ENCODE measurements around the gene MYO5C. TPM values are rescaled to one million over a fixed set of nuclear protein-coding genes. Genes with fewer than 3 reads are reported as not detected.

Gene MYO5C
- total and polyA plus RNA-seq, 2 donors (not counting 3 experiments of a cell fraction or from before 2014, with no cell fraction given), result 7.5 to 19.4 TPM

GRCh38 chr15:52326756-52327155, 31.2 kb upstream of the MYO5C start:
- H3K27ac ChIP-seq (ENCODE audit: insufficient read depth, low read depth, low read length), result no peak overlapping the region
- H3K4me3 ChIP-seq (replicated peaks in 1 of 3; ENCODE audit: insufficient read depth in 1 of 3, low read depth in 1 of 3, low read length in 3 of 3), result no peak overlapping the region
- ChIA-PET POLR2A (no interaction called here), CTCF (no interaction called here)
- H3K9ac ChIP-seq (replicated peaks; ENCODE audit: extremely low read depth, insufficient read depth, low read length), result no peak overlapping the region
- H3K27me3 ChIP-seq (ENCODE audit: control insufficient read depth in 2 of 2, insufficient read depth in 2 of 2, low read length in 2 of 2), result no peaks in the 10 kb centered on the region
- BruUV-seq (replicated peaks), result no TSS peak
- DNase-seq (ENCODE audit: low read depth, low spot score), result no peak
- no peaks in the 10 kb centered on the region for H3K79me2 ChIP-seq (ENCODE audit: control insufficient read depth, insufficient read depth, low read length)
- no peak for FAIRE-seq
- peaks cover 6% of the 10 kb centered on the region for H3K4me1 ChIP-seq (ENCODE audit: control insufficient read depth, extremely low read depth, insufficient read depth, low read length)
- no peaks in the 10 kb centered on the region for H3K9me3 ChIP-seq (replicated peaks; ENCODE audit: control insufficient read depth, insufficient read depth, low read length)
- no peak overlapping the region for H2AFZ ChIP-seq (ENCODE audit: low read depth, low read length)
- intact Hi-C loops (cut with micrococcal nuclease) (no loop called here), dilution Hi-C loops (cut with MboI; ENCODE audit: extremely low pct_ligation_motif_present, low sequenced_read_pairs) (no loop called here)
- TF ChIP-seq POLR2A (IDR thresholded peaks at IDR 0.05; ENCODE audit: low read depth, low read length) (no peak), GATA2 (IDR thresholded peaks at IDR 0.05; ENCODE audit: insufficient read depth, insufficient read length, low read depth, low read length) (no peak), EZH2 (IDR thresholded peaks at IDR 0.05; ENCODE audit: borderline replicate concordance, low read depth, low read length, severe bottlenecking) (no peak), FOS (IDR thresholded peaks at IDR 0.05; ENCODE audit: borderline replicate concordance, insufficient read depth, low read length) (no peak), POLR2AphosphoS5 (IDR thresholded peaks at IDR 0.05; ENCODE audit: insufficient read depth, low read depth, low read length) (no peak), MYC (IDR thresholded peaks at IDR 0.05; ENCODE audit: low read depth, low read length) (no peak)
- H3K36me3 ChIP-seq (ENCODE audit: control insufficient read depth in 2 of 2, extremely low read depth in 1 of 2, insufficient read depth in 2 of 2, low read length in 2 of 2), result peaks cover 17 to 41% of the 10 kb centered on the region in 2 experiments
- H3K9me1 ChIP-seq (replicated peaks; ENCODE audit: control insufficient read depth, extremely low read depth, insufficient read depth, low read length), result no peaks in the 10 kb centered on the region
- no peaks in the 10 kb centered on the region for H4K20me1 ChIP-seq (replicated peaks; ENCODE audit: control insufficient read depth, extremely low read depth, insufficient read depth, low read length)
- no peak overlapping the region for H3K4me2 ChIP-seq (ENCODE audit: insufficient read depth, low read length)

GRCh38 chr15:52324109-52324508, 28.5 kb upstream of the MYO5C start:
- BruUV-seq (replicated peaks), result no TSS peak
- CTCF ChIA-PET, result interaction anchor here (0.9 to 1.3 kb wide), 7 partner anchors 8 to 412 kb away, joined by 3 to 4 read pairs (median 3); no protein-coding TSS in a partner anchor

More at GRCh38 chr15:52324109-52324508, 28.5 kb upstream of the MYO5C start:
- POLR2A ChIA-PET, result no interaction called here
- Histone ChIP-seq H3K9me3 (replicated peaks; ENCODE audit: control insufficient read depth, insufficient read depth, low read length) (no peaks in the 10 kb centered on the region), H3K9ac (replicated peaks; ENCODE audit: extremely low read depth, insufficient read depth, low read length) (no peak overlapping the region), H3K27me3 (ENCODE audit: control insufficient read depth in 2 of 2, insufficient read depth in 2 of 2, low read length in 2 of 2) (no peaks in the 10 kb centered on the region), H3K79me2 (ENCODE audit: control insufficient read depth, insufficient read depth, low read length) (no peaks in the 10 kb centered on the region), H3K4me3 (replicated peaks in 1 of 3; ENCODE audit: insufficient read depth in 1 of 3, low read depth in 1 of 3, low read length in 3 of 3) (no peak overlapping the region), H3K9me1 (replicated peaks; ENCODE audit: control insufficient read depth, extremely low read depth, insufficient read depth, low read length) (no peaks in the 10 kb centered on the region), H3K36me3 (ENCODE audit: control insufficient read depth in 2 of 2, extremely low read depth in 1 of 2, insufficient read depth in 2 of 2, low read length in 2 of 2) (peaks cover 22 to 39% of the 10 kb centered on the region in 2 experiments), H2AFZ (ENCODE audit: low read depth, low read length) (no peak overlapping the region), H3K4me1 (ENCODE audit: control insufficient read depth, extremely low read depth, insufficient read depth, low read length) (no peaks in the 10 kb centered on the region), H3K27ac (ENCODE audit: insufficient read depth, low read depth, low read length) (no peak overlapping the region), H3K4me2 (ENCODE audit: insufficient read depth, low read length) (no peak overlapping the region), H4K20me1 (replicated peaks; ENCODE audit: control insufficient read depth, extremely low read depth, insufficient read depth, low read length) (no peaks in the 10 kb centered on the region)
- DNase-seq (ENCODE audit: low read depth, low spot score) (no peak), FAIRE-seq (no peak)
- dilution Hi-C loops (cut with MboI; ENCODE audit: extremely low pct_ligation_motif_present, low sequenced_read_pairs) (no loop called here), intact Hi-C loops (cut with micrococcal nuclease) (no loop called here)
- no peak for TF ChIP-seq EZH2 (IDR thresholded peaks at IDR 0.05; ENCODE audit: borderline replicate concordance, low read depth, low read length, severe bottlenecking)
- TF ChIP-seq FOS (IDR thresholded peaks at IDR 0.05; ENCODE audit: borderline replicate concordance, insufficient read depth, low read length), result no peak
- no peak for TF ChIP-seq GATA2 (IDR thresholded peaks at IDR 0.05; ENCODE audit: insufficient read depth, insufficient read length, low read depth, low read length)
- TF ChIP-seq MYC (IDR thresholded peaks at IDR 0.05; ENCODE audit: low read depth, low read length), result no peak
- TF ChIP-seq MAX (IDR thresholded peaks at IDR 0.05; ENCODE audit: insufficient read depth, insufficient read length), result no peak
- no peak for TF ChIP-seq POLR2AphosphoS5 (IDR thresholded peaks at IDR 0.05; ENCODE audit: insufficient read depth, low read depth, low read length)
- TF ChIP-seq CTCF (IDR thresholded peaks at IDR 0.05; ENCODE audit: extremely low read depth in 1 of 2, insufficient read depth in 1 of 2, low read depth in 1 of 2, low read length in 2 of 2), result no peak
- TF ChIP-seq POLR2A (IDR thresholded peaks at IDR 0.05; ENCODE audit: low read depth, low read length), result no peak
- TF ChIP-seq JUN (IDR thresholded peaks at IDR 0.05; ENCODE audit: borderline replicate concordance, insufficient read depth, insufficient read length, low read depth), result no peak
